Endothelial cell of umbilical vein (primary cell): ENCODE data around the gene EDA. TPM values are rescaled to one million over a fixed set of nuclear protein-coding genes. Genes with fewer than 3 reads are reported as not detected.

Experiments
- BruUV-seq: library from RNA; stranded (reverse); fragments of 400-500 nt; replicated peaks from 2 replicates; lab custom pipeline; 2021; lab: Mats Ljungman, UMichigan
- CTCF ChIA-PET: fragments of 300-600, 350-600 bp; sonication (Branson Sonifier 250); formaldehyde crosslinking; loops from one replicate; lab custom pipeline; 2021; ENCODE audit warnings: antibody characterized with exemption, inconsistent platforms; lab: Charles Lee
- POLR2A ChIA-PET: fragments of 300-600, 350-600 bp; sonication (Branson Sonifier 250); formaldehyde crosslinking; loops from one replicate; lab custom pipeline; 2021; ENCODE audit warnings: antibody characterized with exemption, inconsistent platforms; lab: Charles Lee
- DNase-seq: peaks from one replicate; pipeline ENCODE4 v3.0.0-alpha.2; 2011; ENCODE audit warnings: low read depth, low spot score
- FAIRE-seq: peaks from 2 replicates; lab custom pipeline; 2011; peaks lifted over from hg19 to GRCh38; lab: Jason Lieb, UNC
- H2AFZ ChIP-seq: 2 replicates; pipeline ENCODE4 v1.6.0; 2012; ENCODE audit warnings: low read depth, low read length, control low read depth, inconsistent platforms
- H3K27ac ChIP-seq: 2 replicates; pipeline ENCODE4 v1.5.1; 2011; ENCODE audit warnings: low read depth, mild to moderate bottlenecking, control low read depth, low read length, moderate library complexity; ENCODE audit not compliant: insufficient read depth
- H3K27me3 ChIP-seq, 2 experiments: 2 replicates each; pipeline versions ENCODE4 v1.6.0 to v1.6.1; 2011; ENCODE audit warnings: low read length in 2 of 2, mixed read lengths in 1 of 2; ENCODE audit not compliant: control insufficient read depth in 2 of 2, insufficient read depth in 2 of 2
- H3K36me3 ChIP-seq, 2 experiments: 2 replicates in 1 of 2; 3 replicates in 1 of 2; pipeline ENCODE4 v1.5.1; 2011; ENCODE audit warnings: low read length in 2 of 2, mild to moderate bottlenecking in 1 of 2, moderate library complexity in 1 of 2; ENCODE audit not compliant: control insufficient read depth in 2 of 2, insufficient read depth in 2 of 2; ENCODE audit errors: extremely low read depth in 1 of 2
- H3K4me1 ChIP-seq: 3 replicates; pipeline ENCODE4 v1.5.1; 2011; ENCODE audit warnings: mild to moderate bottlenecking, low read length; ENCODE audit not compliant: control insufficient read depth, insufficient read depth; ENCODE audit errors: extremely low read depth
- H3K4me2 ChIP-seq: 2 replicates; pipeline ENCODE4 v1.6.1; 2011; ENCODE audit warnings: low read length, control low read depth, mixed read lengths; ENCODE audit not compliant: insufficient read depth
- H3K4me3 ChIP-seq, 3 experiments: fragments of 200-600 bp in 1 of 3; sonication (generic), shearing (Covaris generic) in 1 of 3; replicated peaks in 1 of 3; 2 replicates each; pipeline ENCODE4 v1.5.1; 2011 to 2016; ENCODE audit warnings: control low read depth in 3 of 3, low read length in 3 of 3, mild to moderate bottlenecking in 2 of 3, inconsistent platforms in 1 of 3, low read depth in 1 of 3, moderate library complexity in 1 of 3; ENCODE audit not compliant: insufficient read depth in 1 of 3
- H3K79me2 ChIP-seq: 2 replicates; pipeline ENCODE4 v1.6.0; 2012; ENCODE audit warnings: low read length, inconsistent platforms; ENCODE audit not compliant: control insufficient read depth, insufficient read depth
- H3K9ac ChIP-seq: replicated peaks from 2 replicates; pipeline ENCODE3; 2011; ENCODE audit warnings: low read length, control low read depth; ENCODE audit not compliant: insufficient read depth; ENCODE audit errors: extremely low read depth
- H3K9me1 ChIP-seq: replicated peaks from 3 replicates; pipeline ENCODE4 v1.6.0; 2011; ENCODE audit warnings: mild to moderate bottlenecking, low read length; ENCODE audit not compliant: control insufficient read depth, insufficient read depth; ENCODE audit errors: extremely low read depth
- H3K9me3 ChIP-seq: replicated peaks from 2 replicates; pipeline ENCODE4 v1.5.1; 2012; ENCODE audit warnings: low read length, inconsistent platforms; ENCODE audit not compliant: control insufficient read depth, insufficient read depth
- H4K20me1 ChIP-seq: replicated peaks from 2 replicates; pipeline ENCODE3; 2011; ENCODE audit warnings: mild to moderate bottlenecking, low read length; ENCODE audit not compliant: control insufficient read depth, insufficient read depth; ENCODE audit errors: extremely low read depth
- CTCF ChIP-seq, 2 donors: IDR thresholded peaks; 1 replicate in 1 of 2; 2 replicates in 1 of 2; pipeline ENCODE4 v1.5.1; 2011; ENCODE audit warnings: low read length in 2 of 2, mild to moderate bottlenecking in 2 of 2, moderate library complexity in 2 of 2, control low read depth in 1 of 2, inconsistent platforms in 1 of 2, low read depth in 1 of 2; ENCODE audit not compliant: insufficient read depth in 1 of 2; ENCODE audit errors: extremely low read depth in 1 of 2
- EZH2 ChIP-seq: IDR thresholded peaks from 2 replicates; pipeline ENCODE4 v1.6.1; 2012; ENCODE audit warnings: borderline replicate concordance, low read depth, mild to moderate bottlenecking, moderate library complexity, low read length, inconsistent platforms; ENCODE audit not compliant: severe bottlenecking
- FOS ChIP-seq: IDR thresholded peaks from 2 replicates; pipeline ENCODE4 v1.6.1; 2011; ENCODE audit warnings: mild to moderate bottlenecking, low read length, moderate library complexity, borderline replicate concordance; ENCODE audit not compliant: insufficient read depth
- GATA2 ChIP-seq: IDR thresholded peaks from 2 replicates; pipeline ENCODE4 v1.7.0; 2011; ENCODE audit warnings: low read depth, mild to moderate bottlenecking, moderate library complexity, mixed read lengths, low read length; ENCODE audit not compliant: insufficient read length, insufficient read depth
- JUN ChIP-seq: IDR thresholded peaks from 2 replicates; pipeline ENCODE4 v1.6.1; 2011; ENCODE audit warnings: borderline replicate concordance, low read depth; ENCODE audit not compliant: insufficient read length, insufficient read depth
- MAX ChIP-seq: IDR thresholded peaks from 2 replicates; pipeline ENCODE4 v1.6.1; 2011; ENCODE audit not compliant: insufficient read depth, insufficient read length
- MYC ChIP-seq: IDR thresholded peaks from one replicate; pipeline ENCODE4 v1.6.1; 2011; ENCODE audit warnings: mild to moderate bottlenecking, low read depth, low read length
- POLR2A ChIP-seq: IDR thresholded peaks from 2 replicates; pipeline ENCODE4 v1.6.1; 2012; ENCODE audit warnings: low read depth, mild to moderate bottlenecking, control low read depth, low read length
- POLR2AphosphoS5 ChIP-seq: IDR thresholded peaks from 2 replicates; pipeline ENCODE4 v1.6.1; 2012; ENCODE audit warnings: low read depth, mild to moderate bottlenecking, control low read depth, low read length, moderate library complexity; ENCODE audit not compliant: insufficient read depth
- dilution Hi-C: fragments of 300-500 bp; cut with MboI; formaldehyde crosslinking; loops from one replicate; pipeline ENCODE4 v1.15.0; 2019; ENCODE audit warnings: low sequenced_read_pairs; ENCODE audit not compliant: extremely low pct_ligation_motif_present
- intact Hi-C: fragments of 100-400 bp; cut with micrococcal nuclease; formaldehyde crosslinking; loops from one replicate; pipeline ENCODE4 v1.10.0; 2022
- polyA plus RNA-seq, 4 experiments: library from polyadenylated mRNA; depleted of rRNA in 3 of 4; stranded (reverse) in 3 of 4; unstranded in 1 of 4; fragments of >200 nt; gene quantifications; 2 replicates each; pipeline versions ENCODE4 v1.2.1 to v1.2.3, GENCODE V29; 2011 to 2012; ENCODE audit warnings: missing spikeins in 1 of 4
- total RNA-seq: library from RNA; stranded (reverse); gene quantifications from 2 replicates; pipeline ENCODE4 v1.2.3, GENCODE V29; 2021

Gene EDA
- total and polyA plus RNA-seq, 2 donors (not counting 3 experiments of a cell fraction or from before 2014, with no cell fraction given), result 0.37 to 1.2 TPM

- POLR2A ChIA-PET, result no interaction called here
- no peak for DNase-seq
- no peak overlapping the region for H3K27ac ChIP-seq
- no peaks in the 10 kb centered on the region for H3K9me3 ChIP-seq
- CTCF ChIA-PET, result no interaction called here
- dilution Hi-C loops, result no loop called here
- no TSS peak for BruUV-seq
- no peaks in the 10 kb centered on the region for H3K79me2 ChIP-seq
- no peak overlapping the region for H3K4me3 ChIP-seq
- H2AFZ ChIP-seq, result no peak overlapping the region
- H3K36me3 ChIP-seq, result no peaks in the 10 kb centered on the region
- H3K4me1 ChIP-seq, result no peaks in the 10 kb centered on the region
- FAIRE-seq, result no peak
- no peak for TF ChIP-seq EZH2
- TF ChIP-seq POLR2AphosphoS5, result no peak
- no peak for TF ChIP-seq MAX
- no peak for TF ChIP-seq CTCF (IDR thresholded peaks at IDR 0.05; ENCODE audit: extremely low read depth in 1 of 2, insufficient read depth in 1 of 2, low read depth in 1 of 2, low read length in 2 of 2)
- TF ChIP-seq FOS, result no peak
- TF ChIP-seq MYC, result no peak
- TF ChIP-seq JUN, result no peak
- no peak for TF ChIP-seq GATA2
- TF ChIP-seq POLR2A, result no peak
- intact Hi-C loops, result no loop called here
- no peaks in the 10 kb centered on the region for H4K20me1 ChIP-seq
- no peak overlapping the region for H3K4me2 ChIP-seq
- H3K27me3 ChIP-seq, result no peaks in the 10 kb centered on the region
- H3K9me1 ChIP-seq, result no peaks in the 10 kb centered on the region
- no peak overlapping the region for H3K9ac ChIP-seq
These were observed 268.3 kb downstream of the EDA start for GRCh38 chrX:69884210-69884609.
